HL-60/S4 treated with phorbol 12-myristate 13-acetate at 8.2 ng/mL for 4 days and 3 days (cell line): ENCODE results near the gene TMEM151B.

Experiments used
- in situ Hi-C: fragments of 300-500 bp; cut with MboI; formaldehyde crosslinking; loops from 2 replicates; pipeline ENCODE4 v1.15.0; 2022; ENCODE audit warnings: low sequenced_read_pairs

TMEM151B gene

GRCh38 chr6:44277763-44278162, 7.5 kb downstream of the TMEM151B start:
- in situ Hi-C loops: no loop called here

GRCh38 chr6:44278315-44278714, 8.1 kb downstream of the TMEM151B start:
- in situ Hi-C loops: no loop called here

GRCh38 chr6:44278774-44279697, 8.8 kb downstream of the TMEM151B start:
- in situ Hi-C loops: no loop called here

GRCh38 chr6:44284121-44284520, 13.9 kb downstream of the TMEM151B start:
- in situ Hi-C loops: no loop called here

GRCh38 chr6:44284867-44285266, 14.6 kb downstream of the TMEM151B start:
- in situ Hi-C loops: no loop called here

GRCh38 chr6:44285552-44286284, 15.5 kb downstream of the TMEM151B start:
- in situ Hi-C loops: no loop called here

GRCh38 chr6:44286285-44286565, 16.0 kb downstream of the TMEM151B start:
- in situ Hi-C loops: no loop called here

GRCh38 chr6:44286747-44287146, 16.5 kb downstream of the TMEM151B start:
- in situ Hi-C loops: no loop called here

GRCh38 chr6:44289726-44290260, 19.5 kb downstream of the TMEM151B start:
- in situ Hi-C loops: no loop called here

- in situ Hi-C loops: no loop called here
Observed at GRCh38 chr6:44291841-44292240, 21.6 kb downstream of the TMEM151B start.

- in situ Hi-C loops: no loop called here
Observed at GRCh38 chr6:44292661-44293365, 22.6 kb downstream of the TMEM151B start.

GRCh38 chr6:44294832-44295791, 24.9 kb downstream of the TMEM151B start:
- in situ Hi-C loops: no loop called here

GRCh38 chr6:44297063-44298038, 27.1 kb downstream of the TMEM151B start:
- in situ Hi-C loops: no loop called here

- in situ Hi-C loops: no loop called here
Observed at GRCh38 chr6:44298055-44298803, 28.0 kb downstream of the TMEM151B start.

GRCh38 chr6:44298864-44299263, 28.6 kb downstream of the TMEM151B start:
- in situ Hi-C loops: no loop called here

- in situ Hi-C loops: no loop called here
Observed at GRCh38 chr6:44300292-44300823, 30.1 kb downstream of the TMEM151B start.

GRCh38 chr6:44301106-44301505, 30.9 kb downstream of the TMEM151B start:
- in situ Hi-C loops: no loop called here
